ENCODE results near the gene XXYLT1. TPM values are rescaled to one million over a fixed set of nuclear protein-coding genes. Genes with fewer than 3 reads are reported as not detected.

XXYLT1 gene
- total RNA-seq, 2 experiments from 2014 or later, result 17.2 to 19.6 TPM

DNA sequence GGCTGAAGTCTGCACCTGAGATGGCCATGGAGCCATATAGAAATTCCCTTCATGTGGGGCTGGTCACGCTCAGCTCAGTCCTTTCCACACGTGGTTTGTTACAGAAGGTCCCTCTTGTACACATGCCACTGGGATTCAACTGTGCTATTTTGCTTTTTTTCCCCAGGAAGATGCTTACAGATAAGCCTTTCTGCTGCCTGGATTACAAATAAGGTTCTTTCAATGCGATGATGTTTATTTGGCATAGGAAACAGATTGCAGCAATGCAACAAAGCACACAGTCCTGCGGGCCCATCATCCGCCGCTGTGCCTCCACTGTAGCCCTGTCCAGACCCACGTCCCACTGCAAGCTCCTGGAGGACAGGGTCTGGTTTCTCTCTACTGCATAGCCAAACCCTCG, 124.8 kb downstream of the XXYLT1 start:
- TF ChIP-seq EZH2phosphoT487 (IDR thresholded peaks at IDR 0.05; ENCODE audit: borderline replicate concordance, low read depth, low read length) (no peak), CTCF (conservative IDR thresholded peaks at IDR 0.05; ENCODE audit: low read length) (no peak)
- peaks cover 71% of the 10 kb centered on the region for H3K4me1 ChIP-seq (ENCODE audit: insufficient read depth, low read length, poor library complexity, severe bottlenecking)
- DNase-seq (ENCODE audit: low spot score), result no peak
- peaks cover 11% of the 10 kb centered on the region for H3K36me3 ChIP-seq (ENCODE audit: insufficient read depth, low read length)
- H4K20me1 ChIP-seq (ENCODE audit: insufficient read depth, low read length), result no peaks in the 10 kb centered on the region
- ChIA-PET CTCF (ENCODE audit: unreplicated experiment) (no interaction called here), POLR2A (no interaction called here)
- BruUV-seq (replicated peaks), result no TSS peak
- no peak overlapping the region for H2AFZ ChIP-seq (ENCODE audit: low read length)
- no peaks in the 10 kb centered on the region for H3K9me2 ChIP-seq (ENCODE audit: insufficient read depth, low read length)
- peak overlapping the region; percentile 13 for H3K27ac ChIP-seq (ENCODE audit: low read depth, low read length, poor library complexity, severe bottlenecking)
- intact Hi-C loops (cut with micrococcal nuclease; ENCODE audit: unreplicated experiment), result loop anchor here (5.0 kb wide), 1 partner anchor 459 kb away; the partner anchor contains the start of gene FAM43A
- H3K9me3 ChIP-seq (ENCODE audit: low read length), result no peaks in the 10 kb centered on the region
- no peak overlapping the region for H3K4me2 ChIP-seq (ENCODE audit: low read length)
- 0 out of 2 replicates have a peak, but pooled peaks cover 8% of the 10 kb centered on the region for H3K79me2 ChIP-seq (ENCODE audit: insufficient read depth, low read depth, low read length)
- no peak overlapping the region for H3K4me3 ChIP-seq (ENCODE audit: low read depth, low read length, poor library complexity, severe bottlenecking)

DNA sequence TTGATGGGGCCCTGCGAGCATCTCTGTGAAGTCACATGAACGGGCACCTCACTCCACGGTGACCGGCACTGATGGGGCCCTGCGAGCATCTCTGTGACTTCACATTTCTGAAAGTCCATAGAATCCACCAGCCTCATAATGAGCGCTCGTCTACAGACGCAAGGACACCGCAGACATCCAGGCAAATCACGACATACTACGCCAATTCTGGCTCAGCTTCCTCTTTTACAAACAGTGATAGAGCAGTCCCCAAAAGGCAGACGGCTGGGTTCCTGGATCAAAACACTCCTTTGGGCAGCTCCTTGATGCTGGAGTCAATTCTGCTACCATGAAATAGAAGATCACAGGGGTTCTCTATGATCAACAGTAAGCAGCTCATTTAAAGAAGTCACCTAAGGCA, 125.4 kb downstream of the XXYLT1 start:
- no peak overlapping the region for H3K4me2 ChIP-seq (ENCODE audit: low read length)
- no peak for TF ChIP-seq CTCF (conservative IDR thresholded peaks at IDR 0.05; ENCODE audit: low read length)
- TF ChIP-seq EZH2phosphoT487 (IDR thresholded peaks at IDR 0.05; ENCODE audit: borderline replicate concordance, low read depth, low read length), result no peak
- no peaks in the 10 kb centered on the region for H3K9me2 ChIP-seq (ENCODE audit: insufficient read depth, low read length)
- no peak overlapping the region for H3K4me3 ChIP-seq (ENCODE audit: low read depth, low read length, poor library complexity, severe bottlenecking)
- 0 out of 2 replicates have a peak, but pooled peaks cover 8% of the 10 kb centered on the region for H3K79me2 ChIP-seq (ENCODE audit: insufficient read depth, low read depth, low read length)
- ChIA-PET POLR2A (interaction anchor here (1.1 kb wide), 1 partner anchor 67 kb away, joined by 3 read pairs; no protein-coding TSS in a partner anchor), CTCF (ENCODE audit: unreplicated experiment) (no interaction called here)
- peaks cover 65% of the 10 kb centered on the region for H3K4me1 ChIP-seq (ENCODE audit: insufficient read depth, low read length, poor library complexity, severe bottlenecking)
- no peaks in the 10 kb centered on the region for H3K9me3 ChIP-seq (ENCODE audit: low read length)
- DNase-seq (ENCODE audit: low spot score), result no peak
- H4K20me1 ChIP-seq (ENCODE audit: insufficient read depth, low read length), result no peaks in the 10 kb centered on the region
- intact Hi-C loops (cut with micrococcal nuclease; ENCODE audit: unreplicated experiment), result loop anchor here (5.0 kb wide), 1 partner anchor 458 kb away; the partner anchor contains the start of gene FAM43A
- peak overlapping the region; percentile 13 for H3K27ac ChIP-seq (ENCODE audit: low read depth, low read length, poor library complexity, severe bottlenecking)
- H2AFZ ChIP-seq (ENCODE audit: low read length), result no peak overlapping the region
- no TSS peak for BruUV-seq (replicated peaks)
- H3K36me3 ChIP-seq (ENCODE audit: insufficient read depth, low read length), result peaks cover 17% of the 10 kb centered on the region

- no peak overlapping the region for H3K4me3 ChIP-seq (ENCODE audit: low read depth, low read length, poor library complexity, severe bottlenecking)
- no peaks in the 10 kb centered on the region for H3K9me3 ChIP-seq (ENCODE audit: low read length)
- no peaks in the 10 kb centered on the region for H4K20me1 ChIP-seq (ENCODE audit: insufficient read depth, low read length)
- H3K36me3 ChIP-seq (ENCODE audit: insufficient read depth, low read length), result peaks cover 21% of the 10 kb centered on the region
- H3K4me2 ChIP-seq (ENCODE audit: low read length), result no peak overlapping the region
- H2AFZ ChIP-seq (ENCODE audit: low read length), result no peak overlapping the region
- ChIA-PET CTCF (ENCODE audit: unreplicated experiment) (no interaction called here), POLR2A (interaction anchor here (0.5 to 0.7 kb wide), 2 partner anchors 162 to 221 kb away, joined by 3 to 4 read pairs; no protein-coding TSS in a partner anchor)
- no TSS peak for BruUV-seq (replicated peaks)
- TF ChIP-seq CTCF (conservative IDR thresholded peaks at IDR 0.05; ENCODE audit: low read length) (no peak), EZH2phosphoT487 (IDR thresholded peaks at IDR 0.05; ENCODE audit: borderline replicate concordance, low read depth, low read length) (no peak)
- no peaks in the 10 kb centered on the region for H3K79me2 ChIP-seq (ENCODE audit: insufficient read depth, low read depth, low read length)
- intact Hi-C loops (cut with micrococcal nuclease; ENCODE audit: unreplicated experiment), result no loop called here
- peaks cover 42% of the 10 kb centered on the region for H3K4me1 ChIP-seq (ENCODE audit: insufficient read depth, low read length, poor library complexity, severe bottlenecking)
- DNase-seq (ENCODE audit: low spot score), result no peak
- no peaks in the 10 kb centered on the region for H3K9me2 ChIP-seq (ENCODE audit: insufficient read depth, low read length)
- no peak overlapping the region for H3K27ac ChIP-seq (ENCODE audit: low read depth, low read length, poor library complexity, severe bottlenecking)
Observed at GRCh38 chr3:195143221-195143620, 127.7 kb downstream of the XXYLT1 start.

All from OCI-LY7 (cell line).